Measurements from ENCODE around the gene SFTPB.

GRCh38 chr2:85694052-85695025, 26.3 kb upstream of the SFTPB start, which contains the start of gene GNLY:
- TF ChIP-seq CTCF (IDR thresholded peaks at IDR 0.05 in 4 of 5, conservative IDR thresholded peaks at IDR 0.05 in 1 of 5) (no peak), POLR2A (IDR thresholded peaks at IDR 0.05) (no peak)
